HepG2 (cell line): Measurements from ENCODE around the gene MRPL10. TPM values are rescaled to one million over a fixed set of nuclear protein-coding genes. Genes with fewer than 3 reads are reported as not detected.
A peak's percentile ranks its signal among the peaks of the same experiment; 100 is the strongest.

Experiments
- ATF7 ChIP-seq, 2 experiments: fragments of 450-650 bp in 1 of 2; sonication (generic) in 1 of 2; formaldehyde crosslinking in 1 of 2; IDR thresholded peaks; 2 replicates each; pipeline versions ENCODE4 v1.4.0 to v1.6.1; 2016 to 2020; ENCODE audit warnings: antibody characterized with exemption in 1 of 2, mild to moderate bottlenecking in 1 of 2, missing genetic modification reagents in 1 of 2
- DDIT3 ChIP-seq: sonication (generic); formaldehyde crosslinking; IDR thresholded peaks from 2 replicates; pipeline ENCODE4 v1.4.0; 2020; ENCODE audit warnings: mild to moderate bottlenecking, missing genetic modification reagents
- EP300 ChIP-seq, 3 experiments: sonication (generic) in 1 of 3; formaldehyde crosslinking in 1 of 3; IDR thresholded peaks; 2 replicates each; pipeline versions ENCODE4 v1.5.1 to v1.6.1; 2011 to 2020; ENCODE audit warnings: low read depth in 2 of 3, low read length in 2 of 3, borderline replicate concordance in 1 of 3, improper control_type of control experiment in 1 of 3, mild to moderate bottlenecking in 1 of 3, missing genetic modification reagents in 1 of 3, moderate library complexity in 1 of 3
- FOXM1 ChIP-seq: sonication (generic); formaldehyde crosslinking; IDR thresholded peaks from 2 replicates; pipeline ENCODE4 v1.5.0; 2020; ENCODE audit warnings: missing genetic modification reagents
- IRX3 ChIP-seq: sonication (generic); formaldehyde crosslinking; IDR thresholded peaks from 2 replicates; pipeline ENCODE4 v1.8.1; 2023; ENCODE audit warnings: mild to moderate bottlenecking, low read depth, missing genetic modification reagents, borderline replicate concordance
- MTA1 ChIP-seq: sonication (generic); formaldehyde crosslinking; IDR thresholded peaks from 2 replicates; pipeline ENCODE4 v1.4.0; 2020; ENCODE audit warnings: missing genetic modification reagents, mild to moderate bottlenecking, borderline replicate concordance
- MXD1 ChIP-seq: sonication (generic); formaldehyde crosslinking; IDR thresholded peaks from 2 replicates; pipeline ENCODE4 v1.4.0; 2020; ENCODE audit warnings: mild to moderate bottlenecking, missing genetic modification reagents
- NR0B2 ChIP-seq: sonication (generic); formaldehyde crosslinking; IDR thresholded peaks from 2 replicates; pipeline ENCODE4 v1.4.0; 2020; ENCODE audit warnings: mild to moderate bottlenecking, missing genetic modification reagents
- PTBP1 ChIP-seq: fragments of 200-400 bp; formaldehyde crosslinking; IDR thresholded peaks from 2 replicates; pipeline ENCODE4 v1.6.1; 2018; ENCODE audit warnings: low read length, low read depth; ENCODE audit not compliant: poor library complexity, severe bottlenecking
- SAFB2 ChIP-seq: sonication (generic); formaldehyde crosslinking; IDR thresholded peaks from 2 replicates; pipeline ENCODE4 v1.5.1; 2020; ENCODE audit warnings: missing genetic modification reagents, low read depth, mild to moderate bottlenecking, borderline replicate concordance
- TERF1 ChIP-seq: sonication (generic); formaldehyde crosslinking; IDR thresholded peaks from 2 replicates; pipeline ENCODE4 v1.8.0; 2022; ENCODE audit warnings: mild to moderate bottlenecking, missing genetic modification reagents, moderate library complexity
- U2AF2 ChIP-seq: fragments of 200-400 bp; formaldehyde crosslinking; IDR thresholded peaks from 2 replicates; pipeline ENCODE4 v1.6.1; 2017; ENCODE audit warnings: low read depth, mild to moderate bottlenecking, low read length
- ZBTB1 ChIP-seq: sonication (generic); formaldehyde crosslinking; IDR thresholded peaks from 2 replicates; pipeline ENCODE4 v1.4.0; 2020; ENCODE audit warnings: missing genetic modification reagents, borderline replicate concordance
- ZBTB44 ChIP-seq: sonication (generic); formaldehyde crosslinking; IDR thresholded peaks from 2 replicates; pipeline ENCODE4 v1.4.0; 2020; ENCODE audit warnings: missing genetic modification reagents
- ZFP90 ChIP-seq: sonication (generic); formaldehyde crosslinking; IDR thresholded peaks from 2 replicates; pipeline ENCODE4 v1.8.0; 2022; ENCODE audit warnings: missing genetic modification reagents, mild to moderate bottlenecking, inconsistent platforms, borderline replicate concordance
- ZNF3 ChIP-seq: IDR thresholded peaks from 2 replicates; pipeline ENCODE4 v1.7.0; 2017; ENCODE audit warnings: inconsistent platforms
- ZNF331 ChIP-seq: sonication (generic); formaldehyde crosslinking; IDR thresholded peaks from 2 replicates; pipeline ENCODE4 v1.4.0; 2020; ENCODE audit warnings: missing genetic modification reagents
- ZNF672 ChIP-seq: sonication (generic); formaldehyde crosslinking; IDR thresholded peaks from 2 replicates; pipeline ENCODE4 v1.8.1; 2022; ENCODE audit warnings: missing genetic modification reagents
- ZNF749 ChIP-seq: sonication (generic); formaldehyde crosslinking; IDR thresholded peaks from 2 replicates; pipeline ENCODE4 v1.8.0; 2022; ENCODE audit warnings: mild to moderate bottlenecking, missing genetic modification reagents, moderate library complexity, borderline replicate concordance
- ZSCAN25 ChIP-seq: sonication (generic); formaldehyde crosslinking; IDR thresholded peaks from 2 replicates; pipeline ENCODE4 v1.8.0; 2022; ENCODE audit warnings: mild to moderate bottlenecking, missing genetic modification reagents
- ZUFSP ChIP-seq: sonication (generic); formaldehyde crosslinking; IDR thresholded peaks from 2 replicates; pipeline ENCODE4 v1.9.0; 2021; ENCODE audit warnings: missing genetic modification reagents, mild to moderate bottlenecking, borderline replicate concordance
- polyA plus RNA-seq, 8 experiments: library from polyadenylated mRNA; depleted of rRNA in 3 of 8; stranded (reverse) in 7 of 8; unstranded in 1 of 8; fragments of >200 nt; fragmentation: Illumina TruSeq in 4 of 8; extraction: Trizol in 4 of 8; gene quantifications; 2 replicates each; pipeline versions ENCODE4 v1.2.1 to v1.2.3, GENCODE V29; 2011 to 2016; ENCODE audit warnings: low read depth in 4 of 8, missing spikeins in 1 of 8, mixed read lengths in 1 of 8; ENCODE audit not compliant: insufficient read depth in 1 of 8
- total RNA-seq, 5 experiments: library from RNA; depleted of rRNA; stranded (reverse); fragments of >200 nt; fragmentation: Illumina TruSeq; extraction: Trizol; gene quantifications; 2 replicates each; pipeline ENCODE4 v1.2.3, GENCODE V29; 2016; ENCODE audit warnings: low read depth in 1 of 5

MRPL10 gene
- total and polyA plus RNA-seq, 2 of the 13 experiments (the other 11 are each of a cell fraction or from before 2014, with no cell fraction given), result 56.7 to 149 TPM

- TF ChIP-seq PTBP1 (no peak), ZNF331 (CRISPR knock-in tag) (peak; percentile 73; the same call in 1 of the 2 replicates), ZNF749 (CRISPR knock-in tag) (0 out of 2 replicates have a peak, but pooled peaks have one; percentile 72), MXD1 (CRISPR knock-in tag) (peak; percentile 43; the same call in 1 of the 2 replicates), ATF7 (IDR thresholded peaks at IDR 0.05) (no peak), ATF7 (CRISPR knock-in tag; IDR thresholded peaks at IDR 0.05) (no peak), ZBTB44 (CRISPR knock-in tag) (peak; percentile 93; the same call in 1 of the 2 replicates), SAFB2 (CRISPR knock-in tag) (no peak), ZNF672 (CRISPR knock-in tag) (no peak), EP300 (IDR thresholded peaks at IDR 0.05; ENCODE audit: low read depth in 2 of 2, low read length in 2 of 2) (no peak), EP300 (CRISPR knock-in tag; IDR thresholded peaks at IDR 0.05; ENCODE audit: borderline replicate concordance) (no peak), ZSCAN25 (peak; percentile 51; the same call in 1 of the 2 replicates), ZBTB1 (CRISPR knock-in tag) (peak; percentile 88; the same call in 1 of the 2 replicates), IRX3 (CRISPR knock-in tag) (peak; percentile 78; the same call in 1 of the 2 replicates), FOXM1 (CRISPR knock-in tag) (no peak), ZFP90 (CRISPR knock-in tag) (no peak), ZNF3 (CRISPR knock-in tag) (no peak), U2AF2 (no peak), DDIT3 (CRISPR knock-in tag) (no peak), NR0B2 (CRISPR knock-in tag) (no peak), ZUFSP (CRISPR knock-in tag) (no peak), MTA1 (CRISPR knock-in tag) (no peak), TERF1 (CRISPR knock-in tag) (no peak)
Measured at GRCh38 chr17:47785538-47786123, 45.7 kb downstream of the MRPL10 start (continued).
